Suppressor macrophage treated with lipopolysaccharide for 4 hours (primary cell): ENCODE data around the gene BICRAL.
"Not testable (repeated sequence)": the region's sequence is repeated elsewhere in the genome, so short reads cannot be mapped to it uniquely, and the experiment has no call there.

Experiments used
- DNase-seq: peaks from one replicate; pipeline ENCODE4 v3.0.0-alpha.2; 2020

Gene BICRAL, protein sequence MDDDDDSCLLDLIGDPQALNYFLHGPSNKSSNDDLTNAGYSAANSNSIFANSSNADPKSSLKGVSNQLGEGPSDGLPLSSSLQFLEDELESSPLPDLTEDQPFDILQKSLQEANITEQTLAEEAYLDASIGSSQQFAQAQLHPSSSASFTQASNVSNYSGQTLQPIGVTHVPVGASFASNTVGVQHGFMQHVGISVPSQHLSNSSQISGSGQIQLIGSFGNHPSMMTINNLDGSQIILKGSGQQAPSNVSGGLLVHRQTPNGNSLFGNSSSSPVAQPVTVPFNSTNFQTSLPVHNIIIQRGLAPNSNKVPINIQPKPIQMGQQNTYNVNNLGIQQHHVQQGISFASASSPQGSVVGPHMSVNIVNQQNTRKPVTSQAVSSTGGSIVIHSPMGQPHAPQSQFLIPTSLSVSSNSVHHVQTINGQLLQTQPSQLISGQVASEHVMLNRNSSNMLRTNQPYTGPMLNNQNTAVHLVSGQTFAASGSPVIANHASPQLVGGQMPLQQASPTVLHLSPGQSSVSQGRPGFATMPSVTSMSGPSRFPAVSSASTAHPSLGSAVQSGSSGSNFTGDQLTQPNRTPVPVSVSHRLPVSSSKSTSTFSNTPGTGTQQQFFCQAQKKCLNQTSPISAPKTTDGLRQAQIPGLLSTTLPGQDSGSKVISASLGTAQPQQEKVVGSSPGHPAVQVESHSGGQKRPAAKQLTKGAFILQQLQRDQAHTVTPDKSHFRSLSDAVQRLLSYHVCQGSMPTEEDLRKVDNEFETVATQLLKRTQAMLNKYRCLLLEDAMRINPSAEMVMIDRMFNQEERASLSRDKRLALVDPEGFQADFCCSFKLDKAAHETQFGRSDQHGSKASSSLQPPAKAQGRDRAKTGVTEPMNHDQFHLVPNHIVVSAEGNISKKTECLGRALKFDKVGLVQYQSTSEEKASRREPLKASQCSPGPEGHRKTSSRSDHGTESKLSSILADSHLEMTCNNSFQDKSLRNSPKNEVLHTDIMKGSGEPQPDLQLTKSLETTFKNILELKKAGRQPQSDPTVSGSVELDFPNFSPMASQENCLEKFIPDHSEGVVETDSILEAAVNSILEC

DNA sequence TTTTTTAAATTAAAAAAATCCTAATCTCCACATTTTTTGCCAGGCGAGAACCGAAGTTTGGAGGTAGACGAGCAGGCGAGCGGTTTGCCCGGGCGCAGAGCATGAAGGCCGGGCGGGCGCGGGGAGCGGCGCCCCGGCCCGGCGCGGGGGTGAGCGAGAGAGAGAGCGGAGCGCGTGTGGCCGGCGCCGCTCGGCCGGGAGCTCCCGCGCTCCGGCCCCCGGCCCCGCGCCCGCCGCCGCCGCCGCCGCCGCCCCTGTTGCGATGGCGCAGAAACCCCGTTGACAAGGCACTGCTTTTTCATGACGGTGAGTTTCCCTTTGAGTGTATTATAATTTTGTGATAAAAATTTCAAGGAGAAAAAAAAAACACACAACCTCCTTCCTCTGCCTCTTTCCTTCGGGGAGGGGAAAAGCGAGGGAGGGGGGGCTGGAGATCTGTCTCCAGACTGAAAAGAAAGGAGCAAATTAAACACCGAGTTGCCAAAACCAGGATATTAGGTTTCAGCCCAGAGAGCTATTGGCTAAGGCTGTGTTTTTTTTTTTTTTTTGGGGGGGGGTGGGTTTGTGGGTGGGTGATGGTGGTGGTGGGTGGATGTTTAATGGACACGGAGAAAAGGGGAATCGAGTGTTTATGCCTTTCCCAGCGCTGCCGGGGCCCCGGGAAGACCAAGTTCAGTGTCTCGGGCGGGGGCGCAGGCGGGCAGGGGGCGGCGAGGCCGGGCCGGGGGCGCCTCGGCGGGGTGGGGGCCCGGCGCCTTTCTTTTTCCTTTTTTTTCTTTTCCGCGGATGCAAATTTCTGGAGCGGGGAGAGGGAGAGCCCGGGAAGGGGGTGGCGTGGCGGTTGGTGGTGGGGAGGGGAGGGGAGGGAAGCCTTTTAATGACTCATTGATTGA, at the start of gene BICRAL:
Gene BICRAL (plus strand): TSS at position 257 of the 893 bp plus-strand sequence. CDS start 39,971 bp downstream, outside the sequence.
- peak; percentile 77 for DNase-seq

DNA sequence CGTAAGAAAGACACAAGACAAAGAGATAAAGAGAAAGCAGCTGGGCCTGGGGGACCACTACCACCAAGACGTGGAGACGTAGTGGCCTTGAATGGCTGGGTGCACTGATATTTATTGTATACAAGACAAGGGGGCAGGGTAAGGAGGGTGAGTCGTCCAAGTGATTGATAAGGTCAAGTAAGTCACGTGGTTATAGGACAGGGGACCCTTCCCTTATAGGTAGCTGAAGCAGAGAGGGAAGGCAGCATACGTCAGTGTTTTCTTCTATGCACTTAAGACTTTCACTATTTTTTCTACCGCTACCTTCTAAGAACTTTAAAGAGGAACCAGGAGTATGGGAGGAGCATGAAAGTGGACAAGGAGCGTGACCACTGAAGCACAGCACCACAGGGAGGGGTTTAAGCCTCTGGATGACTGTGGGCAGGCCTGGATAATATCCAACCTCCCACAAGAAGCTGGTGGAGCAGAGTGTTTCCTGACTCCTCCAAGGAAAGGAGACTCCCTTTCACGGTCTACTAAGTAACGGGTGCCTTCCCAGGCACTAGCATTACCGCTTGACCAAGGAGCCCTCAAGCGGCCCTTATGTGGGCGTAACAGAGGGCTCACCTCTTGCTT, 47.9 kb upstream of the BICRAL start:
- not testable (repeated sequence) for DNase-seq

DNA sequence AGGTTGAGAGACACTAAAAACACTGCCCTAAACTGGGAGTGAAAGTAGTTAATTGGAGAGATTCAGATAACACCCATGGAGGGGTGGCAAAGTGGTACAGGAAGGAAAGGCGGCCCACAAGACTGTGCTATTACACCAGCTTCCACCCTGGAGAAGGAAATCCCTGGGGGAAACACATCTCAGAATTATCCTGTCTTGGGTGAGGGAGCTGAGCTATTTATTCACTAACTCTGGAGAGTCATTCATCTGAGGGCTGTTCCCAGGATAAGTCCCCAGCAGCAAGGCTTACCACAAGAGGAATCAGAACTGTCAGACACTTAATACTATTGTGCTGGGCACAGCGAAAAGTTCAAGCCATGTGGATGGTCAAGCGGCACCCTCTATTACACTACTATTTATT, 45.9 kb upstream of the BICRAL start:
- no peak for DNase-seq

DNA sequence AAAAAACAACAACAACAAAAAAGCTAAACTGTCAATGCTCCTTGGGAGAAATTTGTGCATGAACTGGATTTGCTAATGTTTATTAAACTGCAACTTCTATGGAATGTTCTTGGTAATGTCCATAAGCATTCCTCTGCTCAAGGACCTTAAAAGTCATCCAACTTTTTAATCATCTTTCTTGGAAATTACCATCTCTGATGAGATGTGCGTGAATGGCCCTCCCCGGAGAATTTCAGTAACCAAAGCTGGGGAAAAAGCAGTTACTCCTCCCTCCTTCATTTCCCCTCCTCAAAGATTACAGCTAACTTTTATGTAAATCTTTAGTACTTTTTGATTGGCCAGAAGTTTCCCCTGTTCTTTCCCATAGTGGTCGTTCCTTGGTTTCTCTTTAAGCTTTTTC, 41.1 kb upstream of the BICRAL start:
- DNase-seq: peak; percentile 12

DNA sequence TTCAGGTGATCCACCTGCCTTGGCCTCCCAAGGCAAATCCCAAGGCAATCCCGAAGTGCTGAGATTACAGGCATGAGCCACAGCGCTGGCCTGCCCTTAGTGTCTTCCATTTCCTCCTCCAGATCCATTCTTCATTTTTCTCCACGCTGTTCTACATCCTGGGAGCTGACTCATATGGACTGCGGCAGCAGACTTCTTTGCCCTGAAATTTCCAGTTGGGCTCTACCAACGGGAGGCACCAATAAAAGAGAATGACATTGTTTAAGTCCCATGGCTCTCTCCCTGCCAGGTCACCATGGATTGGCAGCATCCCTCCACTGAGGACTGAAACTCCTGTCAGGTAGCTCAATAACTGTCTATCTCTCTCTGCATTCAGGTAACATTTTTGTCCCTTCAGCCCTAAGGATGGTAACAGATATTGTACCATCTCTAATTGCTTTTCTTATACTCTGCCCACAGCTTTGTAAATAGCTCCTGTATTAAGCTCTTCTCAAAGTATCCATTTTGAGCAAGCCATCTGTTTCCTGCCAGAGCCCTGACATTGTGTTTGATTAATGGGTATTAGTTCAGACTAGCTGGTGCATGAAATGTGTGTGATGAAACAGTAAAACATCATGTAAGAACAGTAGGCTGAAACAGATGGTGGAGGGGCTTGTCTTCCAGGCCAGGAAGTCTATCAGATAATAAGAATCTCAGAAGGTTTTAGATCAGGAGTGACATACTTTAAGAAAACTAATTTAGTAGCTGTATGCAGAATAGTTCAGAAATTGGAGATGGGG, 39.5 kb upstream of the BICRAL start:
- no peak for DNase-seq

DNA sequence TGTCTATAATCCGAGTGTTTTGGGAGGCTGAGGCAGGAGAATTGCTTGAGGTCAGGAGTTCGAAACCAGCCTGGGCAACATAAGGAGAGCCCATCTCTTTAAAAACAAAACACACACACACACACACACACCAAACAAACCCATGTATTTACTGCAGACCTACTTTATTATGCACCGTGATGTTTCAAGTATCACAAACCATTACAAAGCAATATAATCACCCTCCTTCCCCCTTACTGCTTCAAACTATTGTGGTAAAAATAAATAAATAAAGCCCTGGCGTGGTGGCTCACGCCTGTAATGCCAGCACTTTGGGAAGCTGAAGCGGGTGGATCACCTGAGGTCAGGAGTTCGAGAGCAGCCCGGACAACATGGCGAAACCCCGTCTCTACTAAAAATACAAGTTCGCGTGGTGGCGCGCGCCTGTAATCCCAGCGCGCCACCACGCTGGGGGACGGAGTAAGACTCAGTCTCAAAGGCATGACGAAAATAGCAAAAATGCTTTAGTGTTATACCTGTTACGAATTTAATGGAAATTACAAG, 37.4 kb upstream of the BICRAL start:
- no peak for DNase-seq

DNA sequence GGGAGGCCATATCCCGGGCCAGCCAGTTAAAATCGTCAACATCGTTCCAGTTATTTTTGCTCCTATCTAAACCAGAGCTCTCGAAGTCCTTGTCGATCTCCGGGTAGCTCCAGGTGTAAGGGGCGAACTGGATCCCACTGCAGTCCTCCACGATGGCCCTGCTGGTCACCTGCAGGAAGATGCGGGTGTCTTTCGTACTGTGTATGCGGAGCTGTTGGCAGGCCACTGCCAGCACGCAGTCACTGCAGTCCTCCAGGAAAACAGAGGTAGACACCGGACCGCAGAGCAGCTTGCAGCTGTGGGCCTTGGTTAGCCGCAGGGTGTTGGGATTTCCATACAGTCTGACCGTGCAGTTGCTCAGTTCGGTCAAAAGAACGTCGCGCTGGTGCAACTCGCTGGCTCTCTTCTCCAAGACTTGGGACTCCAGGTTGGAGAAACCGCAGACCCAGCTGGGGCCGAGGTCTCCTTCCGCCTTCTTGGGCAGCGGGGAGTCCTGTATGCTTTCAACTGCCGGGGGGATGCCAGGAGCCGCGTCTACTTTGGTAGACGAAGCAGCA, 36.7 kb upstream of the BICRAL start:
- peak; percentile 46 for DNase-seq

DNA sequence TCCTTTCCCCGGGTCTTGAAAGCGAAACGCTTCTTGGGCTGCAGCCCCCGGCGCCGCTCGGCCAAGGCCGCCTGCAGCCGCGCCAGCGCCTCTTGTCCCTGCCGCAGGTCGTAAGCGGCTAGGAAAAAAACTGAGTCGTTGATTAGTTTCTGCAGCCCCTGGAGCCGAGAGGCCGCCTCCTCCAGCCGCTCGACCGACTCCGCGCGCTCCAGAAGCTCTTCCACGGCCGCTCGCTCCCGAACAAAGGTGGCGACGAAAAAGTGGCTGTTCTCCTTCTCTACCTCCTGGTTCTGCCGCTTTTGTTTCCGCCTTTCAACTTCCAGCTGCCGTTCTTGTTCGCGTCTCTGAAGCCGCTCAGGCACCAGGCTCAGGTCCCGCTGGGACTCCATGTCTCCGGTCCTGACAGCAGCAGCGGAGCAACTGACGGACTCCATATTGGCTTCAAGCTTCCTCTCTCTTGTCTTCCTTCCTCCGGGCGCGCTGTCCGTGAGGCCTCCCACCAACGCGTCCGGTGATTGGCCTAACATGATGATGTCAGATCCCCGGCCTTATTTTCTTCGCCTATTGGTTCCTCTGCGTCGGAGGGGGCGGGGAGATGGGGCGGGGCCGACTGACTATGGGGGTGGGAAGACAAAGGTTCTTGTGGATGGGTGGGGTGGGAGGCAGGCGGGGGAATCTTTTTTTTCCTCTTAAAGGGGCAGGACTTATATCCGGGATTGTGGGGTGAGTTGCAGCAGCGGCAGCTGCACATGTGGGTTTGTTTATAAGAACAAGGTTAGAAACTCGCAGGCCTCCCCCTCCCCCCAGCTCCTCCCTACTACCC, 36.0 kb upstream of the BICRAL start, which contains the start of gene TBCC:
Gene TBCC (minus strand): TSS at position 464 of the 823 bp plus-strand sequence. CDS start 30 bp downstream, at position 434.
- DNase-seq: peak; percentile 99

DNA sequence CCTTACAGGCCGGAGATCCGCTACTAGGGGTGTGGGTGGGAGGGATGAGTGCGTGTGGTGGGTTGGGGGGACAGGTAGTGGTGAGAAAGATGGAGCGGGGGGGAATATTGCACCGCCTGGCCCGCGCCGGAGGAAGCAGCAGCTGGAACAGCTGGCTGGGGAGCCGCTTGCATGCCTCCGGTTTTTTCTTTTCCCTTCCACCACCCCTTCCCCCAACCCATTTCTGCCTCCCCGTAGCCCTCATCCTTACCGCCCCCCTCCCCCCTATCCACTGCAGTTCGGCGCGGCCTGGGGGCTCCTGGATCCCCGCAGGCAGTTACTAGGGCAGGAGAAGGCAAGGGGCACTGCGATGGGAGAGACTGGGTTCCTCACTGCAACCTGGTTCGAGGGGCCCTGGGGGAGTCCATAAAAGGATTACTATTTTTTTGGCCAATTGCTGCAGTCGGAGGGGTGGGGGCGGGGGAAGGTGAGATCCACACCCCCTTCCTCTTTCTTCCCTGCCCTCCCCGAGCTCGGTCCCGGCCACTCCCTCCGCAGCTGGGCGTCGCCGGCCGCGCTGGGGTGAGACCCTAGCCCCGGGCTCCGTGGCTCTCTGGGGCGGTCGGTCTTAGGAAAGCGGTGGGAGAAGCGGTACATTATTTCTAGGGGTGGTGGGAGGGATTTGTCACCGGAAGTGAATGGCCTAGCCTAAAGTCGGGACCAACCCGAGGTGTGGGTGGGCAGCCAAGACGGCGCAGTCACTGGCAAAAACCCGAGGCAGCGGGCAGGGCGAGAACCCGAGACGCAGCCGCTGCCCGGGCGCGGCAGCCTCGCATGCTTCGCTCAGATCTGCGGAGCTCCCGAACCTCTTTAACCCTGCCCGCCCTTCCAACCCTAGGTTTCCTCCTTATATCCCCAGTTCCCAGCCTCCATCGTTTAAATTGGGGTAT, 35.1 kb upstream of the BICRAL start:
- peak; percentile 77 for DNase-seq

DNA sequence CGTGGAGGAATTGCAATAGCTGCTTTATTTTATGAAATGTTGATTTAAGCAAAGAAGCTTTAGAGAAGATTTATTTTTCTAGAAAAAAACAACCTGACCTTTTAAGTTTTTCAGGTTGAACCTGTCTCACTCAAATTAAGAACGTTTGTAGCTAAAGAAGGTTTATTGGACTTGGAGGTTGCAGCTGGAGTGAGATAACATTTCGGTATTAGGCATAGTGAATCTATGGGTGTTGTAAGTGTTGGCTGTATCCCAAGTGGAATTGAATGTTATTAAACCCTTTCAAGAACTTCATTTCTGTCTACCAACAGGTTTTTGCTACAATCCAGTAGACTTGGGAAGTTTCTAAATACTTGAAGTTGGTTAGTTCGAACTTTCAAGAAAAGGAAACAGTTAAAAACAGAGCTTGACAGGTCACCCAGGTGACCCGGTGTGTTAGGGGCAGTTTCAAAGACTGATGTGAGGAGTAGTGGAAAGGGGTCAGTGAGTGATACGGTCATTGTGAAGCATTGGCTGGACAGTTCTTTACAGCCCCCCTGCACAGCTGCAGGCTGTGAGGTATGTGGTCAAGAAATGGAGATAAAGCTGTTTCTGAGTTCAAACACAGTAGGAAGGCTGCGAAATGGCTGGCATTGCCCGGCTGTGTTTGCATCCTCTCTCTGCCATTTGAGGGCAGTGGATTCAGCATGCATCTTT, 33.5 kb upstream of the BICRAL start:
- DNase-seq: no peak

DNA sequence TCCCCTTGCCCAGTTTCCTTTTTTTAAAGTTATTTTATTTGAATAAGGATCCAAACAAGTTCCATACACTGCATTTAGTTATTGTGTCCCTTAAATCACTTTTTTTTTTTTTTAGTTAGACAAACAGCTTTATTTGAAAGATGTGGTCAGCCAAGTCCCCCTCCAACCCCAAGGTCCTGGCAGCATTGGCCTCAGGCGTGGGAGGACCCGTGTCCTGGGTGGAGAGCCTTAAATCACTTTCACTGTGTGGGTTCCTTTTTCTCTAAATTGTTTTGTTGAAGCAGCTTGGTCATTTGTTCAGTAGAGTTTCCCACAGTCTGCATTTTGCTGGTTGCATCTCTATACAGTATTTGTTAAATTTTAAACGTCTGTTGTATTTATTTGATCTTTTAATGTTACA, 30.8 kb upstream of the BICRAL start:
- peak; percentile 17 for DNase-seq

DNA sequence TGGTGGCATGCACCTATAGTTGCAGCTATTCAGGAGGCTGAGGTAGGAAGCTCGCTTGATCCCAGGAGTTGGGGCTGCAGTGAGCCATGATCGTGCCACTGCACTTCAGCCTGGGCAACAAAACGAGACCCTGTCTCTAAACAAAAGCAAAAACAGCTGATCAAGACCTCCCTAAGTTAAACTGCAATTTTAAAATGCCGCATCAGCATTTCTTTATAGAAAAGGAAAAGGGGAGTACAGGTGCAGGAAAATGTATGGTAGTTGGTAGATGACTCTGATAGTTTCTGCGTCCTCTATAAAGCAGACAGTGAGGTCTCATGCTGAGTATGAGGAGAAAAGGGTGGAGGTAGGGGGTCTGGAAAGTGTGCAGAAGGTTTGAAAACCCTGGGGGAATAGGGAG, 27.1 kb upstream of the BICRAL start:
- no peak for DNase-seq

DNA sequence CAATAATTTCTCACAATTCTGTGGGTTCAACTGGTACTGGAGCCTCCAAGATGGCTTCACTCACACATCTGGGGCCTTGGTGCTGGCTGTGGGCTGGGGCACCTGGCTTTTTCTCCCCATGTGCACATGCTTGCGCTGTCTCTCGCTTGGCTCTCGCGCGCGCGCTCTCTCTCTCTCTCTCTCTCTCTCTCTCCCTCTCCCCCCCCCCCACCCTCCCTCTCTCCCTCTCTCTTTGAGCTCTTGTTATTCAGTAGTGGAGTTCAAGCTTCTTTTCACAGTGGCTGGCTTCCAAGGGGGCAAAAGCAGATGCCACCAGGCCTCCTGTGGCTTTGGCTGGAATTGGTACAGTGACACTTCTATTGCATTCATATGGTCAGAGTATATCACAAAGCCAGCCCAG, 25.1 kb upstream of the BICRAL start:
- no peak for DNase-seq

DNA sequence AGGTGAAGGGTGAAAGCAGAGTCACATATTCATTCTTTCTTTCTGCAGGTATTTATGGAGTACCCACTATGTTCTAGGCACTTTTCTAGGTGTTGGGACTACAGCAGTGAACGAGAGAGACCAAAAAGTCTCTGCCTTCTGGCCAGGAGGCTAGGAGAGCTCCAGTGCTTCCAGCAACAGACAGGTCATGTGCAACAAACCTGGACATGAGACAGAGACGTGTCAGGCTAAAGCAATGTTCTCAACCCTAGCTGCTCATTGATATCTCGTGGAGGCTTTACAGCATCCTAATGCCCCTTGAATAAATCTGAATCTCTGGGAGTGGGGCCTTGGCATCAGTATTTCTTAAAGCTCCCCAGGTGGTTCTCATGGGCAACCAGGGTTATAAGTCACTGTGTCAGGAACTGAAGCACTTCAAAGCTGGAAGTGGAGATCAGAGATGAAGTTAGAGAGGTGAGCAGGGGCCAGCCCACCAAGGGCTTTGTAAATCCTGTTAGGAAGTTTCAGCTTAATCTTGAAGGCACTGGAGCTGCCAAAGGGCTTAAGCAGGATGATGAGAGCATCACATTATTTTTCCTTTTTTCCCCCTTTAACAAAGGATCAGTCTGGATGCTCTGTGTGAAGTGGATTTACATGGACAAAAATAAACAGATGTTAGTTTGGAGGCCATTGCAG, 23.0 kb upstream of the BICRAL start:
- DNase-seq: no peak

DNA sequence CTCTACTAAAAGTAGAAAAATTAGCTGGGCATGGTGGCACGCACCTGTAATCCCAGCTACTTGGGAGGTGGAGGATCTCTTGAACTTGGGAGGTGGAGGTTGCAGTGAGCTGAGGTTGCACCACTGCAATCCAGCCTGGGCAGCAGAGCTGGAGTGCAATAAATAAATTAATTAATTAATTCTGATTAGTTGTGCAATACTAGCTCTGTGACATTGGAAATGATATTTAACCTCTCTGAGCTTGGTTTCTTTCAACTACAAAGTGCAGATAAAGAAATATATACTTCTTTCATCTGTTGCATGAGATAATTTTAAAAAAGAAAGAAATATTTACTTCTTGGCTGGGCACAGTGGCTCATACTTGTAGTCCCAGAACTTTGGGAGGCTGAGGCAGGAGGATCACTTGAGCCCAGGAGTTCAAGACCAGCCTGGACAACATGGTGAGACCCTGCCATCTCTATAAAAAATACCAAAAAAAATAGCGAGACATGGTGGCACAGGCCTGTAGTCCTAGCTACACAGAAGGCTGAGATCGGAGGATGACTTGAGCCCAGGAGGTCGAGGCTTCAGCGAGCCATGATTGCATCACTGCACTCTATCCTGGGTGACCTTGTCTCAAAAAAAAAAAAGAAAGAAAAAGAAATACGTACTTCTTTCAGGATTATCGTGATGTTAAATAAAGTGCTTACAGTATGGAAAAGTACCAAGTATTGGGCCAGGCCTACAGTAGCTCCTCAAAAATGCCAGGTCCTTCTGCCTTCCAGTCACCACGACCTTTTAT, 20.4 kb upstream of the BICRAL start:
- DNase-seq: no peak

DNA sequence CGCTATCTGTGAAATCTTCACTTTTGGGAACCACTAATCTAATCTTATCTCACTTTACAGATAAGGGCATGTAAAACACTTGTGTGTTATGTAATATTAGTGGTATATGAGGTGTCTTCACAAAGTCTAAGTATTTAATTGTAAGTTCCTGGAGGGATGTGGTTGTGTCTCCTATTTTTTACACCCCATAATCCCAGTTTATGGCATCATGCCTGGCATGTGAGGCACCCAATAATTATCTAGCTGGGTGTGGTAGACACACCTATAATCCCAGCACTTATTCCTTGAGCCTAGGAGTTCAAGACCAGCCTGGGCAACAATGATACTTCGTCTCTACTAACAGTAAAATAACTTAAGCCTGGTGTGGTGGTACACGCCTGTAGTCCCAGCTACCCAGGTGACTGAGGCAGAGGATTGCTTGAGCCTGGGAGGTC, 19.4 kb upstream of the BICRAL start:
- DNase-seq: no peak
